HG02870 (cell line): ENCODE data around the gene CPNE4.
A peak's percentile ranks its signal among the peaks of the same experiment; 100 is the strongest.

Experiments
- ATAC-seq: cut with Tn5 transposase; IDR thresholded peaks from one replicate; pipeline ENCODE4 v1.9.1; 2021; ENCODE audit warnings: mild to moderate bottlenecking, moderate library complexity; ENCODE audit not compliant: unreplicated experiment

CPNE4 gene

GRCh38 chr3:131883711-131884407 lies 151.0 kb downstream of the CPNE4 start:
- no peak for ATAC-seq

- no peak for ATAC-seq
Measured at GRCh38 chr3:131883086-131883485, 151.7 kb downstream of the CPNE4 start.

- no peak for ATAC-seq
Measured at GRCh38 chr3:131881777-131882176, 153.0 kb downstream of the CPNE4 start.

GRCh38 chr3:131880948-131881347 lies 153.9 kb downstream of the CPNE4 start:
- ATAC-seq, result no peak

- ATAC-seq, result no peak
Measured at GRCh38 chr3:131868203-131868602, 166.6 kb downstream of the CPNE4 start.

GRCh38 chr3:131856171-131856570 lies 178.6 kb downstream of the CPNE4 start:
- ATAC-seq, result no peak

GRCh38 chr3:131850223-131850622 lies 184.6 kb downstream of the CPNE4 start:
- ATAC-seq, result no peak

GRCh38 chr3:131849616-131850015 lies 185.2 kb downstream of the CPNE4 start:
- no peak for ATAC-seq

GRCh38 chr3:131847966-131848510 lies 186.8 kb downstream of the CPNE4 start:
- ATAC-seq, result no peak

GRCh38 chr3:131846296-131846924 lies 188.4 kb downstream of the CPNE4 start:
- ATAC-seq, result no peak

GRCh38 chr3:131843174-131843573 lies 191.6 kb downstream of the CPNE4 start:
- no peak for ATAC-seq

- no peak for ATAC-seq
Measured at GRCh38 chr3:131840156-131840797, 194.5 kb downstream of the CPNE4 start.

GRCh38 chr3:131835906-131836305 lies 198.9 kb downstream of the CPNE4 start:
- no peak for ATAC-seq

GRCh38 chr3:131831608-131832007 lies 203.2 kb downstream of the CPNE4 start:
- no peak for ATAC-seq

- ATAC-seq, result no peak
Measured at GRCh38 chr3:131821191-131821762, 213.5 kb downstream of the CPNE4 start.

- ATAC-seq, result no peak
Measured at GRCh38 chr3:131819381-131820055, 215.3 kb downstream of the CPNE4 start.

- no peak for ATAC-seq
Measured at GRCh38 chr3:131812433-131812832, 222.4 kb downstream of the CPNE4 start.

GRCh38 chr3:131811481-131811880 lies 223.3 kb downstream of the CPNE4 start:
- no peak for ATAC-seq

- peak; percentile 74 for ATAC-seq
Measured at GRCh38 chr3:131807822-131808221, 227.0 kb downstream of the CPNE4 start.

GRCh38 chr3:131806736-131807135 lies 228.1 kb downstream of the CPNE4 start:
- ATAC-seq, result no peak

- ATAC-seq, result no peak
Measured at GRCh38 chr3:131804565-131805133, 230.2 kb downstream of the CPNE4 start.
